Kasumi-1 (cell line): Measurements from ENCODE around the gene SEMA7A.

Source experiments
- DNase-seq, 2 experiments: peaks; one replicate each; lab custom pipeline; 2025; lab: John Stamatoyannopoulos, UW

SEMA7A gene

GRCh38 chr15:74451861-74452835 lies 18.4 kb upstream of the SEMA7A start:
- no peak for DNase-seq

- no peak for DNase-seq
Measured at GRCh38 chr15:74451322-74451721, 17.6 kb upstream of the SEMA7A start.

GRCh38 chr15:74449643-74450205 lies 16.0 kb upstream of the SEMA7A start:
- no peak for DNase-seq

- no peak for DNase-seq
Measured at GRCh38 chr15:74449095-74449494, 15.3 kb upstream of the SEMA7A start.

- DNase-seq = no peak
Measured at GRCh38 chr15:74445816-74446763, 12.3 kb upstream of the SEMA7A start.

- no peak for DNase-seq
Measured at GRCh38 chr15:74444106-74445062, 10.6 kb upstream of the SEMA7A start.

- no peak for DNase-seq
Measured at GRCh38 chr15:74443100-74443909, 9.5 kb upstream of the SEMA7A start.

GRCh38 chr15:74442604-74443003 lies 8.8 kb upstream of the SEMA7A start:
- DNase-seq = no peak

- DNase-seq = no peak
Measured at GRCh38 chr15:74442063-74442462, 8.3 kb upstream of the SEMA7A start.

- DNase-seq = no peak
Measured at GRCh38 chr15:74441248-74441941, 7.6 kb upstream of the SEMA7A start.

- DNase-seq = peak; percentile 68 to 78
Measured at GRCh38 chr15:74438721-74439316, 5.1 kb upstream of the SEMA7A start.

GRCh38 chr15:74438206-74438605 lies 4.4 kb upstream of the SEMA7A start:
- no peak for DNase-seq

- no peak for DNase-seq
Measured at GRCh38 chr15:74434263-74435136, 742 bp upstream of the SEMA7A start.

- no peak for DNase-seq
Measured at GRCh38 chr15:74432968-74433591, 678 bp downstream of the SEMA7A start.

GRCh38 chr15:74432271-74432967 lies 1.3 kb downstream of the SEMA7A start:
- DNase-seq = no peak

- no peak for DNase-seq
Measured at GRCh38 chr15:74431645-74432044, 2.1 kb downstream of the SEMA7A start.

- no peak for DNase-seq
Measured at GRCh38 chr15:74431116-74431515, 2.6 kb downstream of the SEMA7A start.
